Measurements from ENCODE around the gene MYL3.

GRCh38 chr3:46894256-46894655, 31.0 kb upstream of the MYL3 start:
- TF ChIP-seq ZNF274 (IDR thresholded peaks at IDR 0.05; ENCODE audit: low read depth, low read length) (no peak), YY1 (IDR thresholded peaks at IDR 0.05; ENCODE audit: insufficient read depth, insufficient read length) (no peak), SUZ12 (IDR thresholded peaks at IDR 0.05; ENCODE audit: extremely low read depth, insufficient read depth, insufficient read length) (no peak)
